Gastrocnemius medialis (tissue), 4 donors: Measurements from ENCODE around the gene RAD21L1.

ENCODE experiments used
- POLR2A ChIP-seq, 2 donors: fragments of 450-650 bp; IDR thresholded peaks; one replicate each; pipeline ENCODE4 v1.6.1; 2017; ENCODE audit warnings: antibody characterized with exemption in 2 of 2, mild to moderate bottlenecking in 2 of 2, moderate library complexity in 2 of 2
- TF ChIP-seq, protein P1 (sequence below), 5 experiments: fragments of 450-650 bp in 3 of 5; fragments of 200-600 bp in 2 of 5; sonication (generic) in 2 of 5; IDR thresholded peaks in 4 of 5; conservative IDR thresholded peaks in 1 of 5; 1 replicate in 4 of 5; 2 replicates in 1 of 5; pipeline ENCODE4 v1.5.1; 2016 to 2019; ENCODE audit warnings: antibody characterized with exemption in 5 of 5, mild to moderate bottlenecking in 3 of 5, moderate library complexity in 3 of 5

DNA sequence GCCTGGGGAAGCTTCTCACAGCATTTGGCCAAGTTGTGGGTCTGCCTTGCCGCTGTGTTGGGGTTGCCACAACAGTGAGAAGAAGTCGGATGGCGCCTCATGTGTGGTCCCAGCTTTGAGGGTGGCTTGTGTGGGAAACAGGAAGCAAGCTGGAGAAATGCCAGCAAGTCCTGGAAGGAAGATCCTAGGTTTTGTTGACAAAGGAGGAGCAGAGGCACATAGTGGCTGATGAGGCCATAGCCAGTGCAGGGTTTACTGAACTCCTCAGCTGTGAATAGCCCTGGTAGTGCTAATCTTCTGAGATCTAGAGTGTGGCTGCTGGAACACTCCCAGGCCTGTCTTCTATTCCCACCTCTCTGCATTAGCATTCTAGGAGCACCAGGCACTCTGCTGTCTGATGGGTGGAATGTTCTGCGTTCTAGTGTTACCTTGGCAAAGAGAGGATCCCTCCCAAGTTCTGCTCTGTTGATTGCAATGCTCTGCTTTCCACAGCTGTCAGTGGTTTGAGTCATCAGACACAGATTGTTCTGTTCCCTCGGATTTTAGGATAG is 65.4 kb downstream of the RAD21L1 start:
- TF ChIP-seq, protein P1, sequence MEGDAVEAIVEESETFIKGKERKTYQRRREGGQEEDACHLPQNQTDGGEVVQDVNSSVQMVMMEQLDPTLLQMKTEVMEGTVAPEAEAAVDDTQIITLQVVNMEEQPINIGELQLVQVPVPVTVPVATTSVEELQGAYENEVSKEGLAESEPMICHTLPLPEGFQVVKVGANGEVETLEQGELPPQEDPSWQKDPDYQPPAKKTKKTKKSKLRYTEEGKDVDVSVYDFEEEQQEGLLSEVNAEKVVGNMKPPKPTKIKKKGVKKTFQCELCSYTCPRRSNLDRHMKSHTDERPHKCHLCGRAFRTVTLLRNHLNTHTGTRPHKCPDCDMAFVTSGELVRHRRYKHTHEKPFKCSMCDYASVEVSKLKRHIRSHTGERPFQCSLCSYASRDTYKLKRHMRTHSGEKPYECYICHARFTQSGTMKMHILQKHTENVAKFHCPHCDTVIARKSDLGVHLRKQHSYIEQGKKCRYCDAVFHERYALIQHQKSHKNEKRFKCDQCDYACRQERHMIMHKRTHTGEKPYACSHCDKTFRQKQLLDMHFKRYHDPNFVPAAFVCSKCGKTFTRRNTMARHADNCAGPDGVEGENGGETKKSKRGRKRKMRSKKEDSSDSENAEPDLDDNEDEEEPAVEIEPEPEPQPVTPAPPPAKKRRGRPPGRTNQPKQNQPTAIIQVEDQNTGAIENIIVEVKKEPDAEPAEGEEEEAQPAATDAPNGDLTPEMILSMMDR (IDR thresholded peaks at IDR 0.05 in 4 of 5, conservative IDR thresholded peaks at IDR 0.05 in 1 of 5) = no peak
- TF ChIP-seq POLR2A (IDR thresholded peaks at IDR 0.05) = peak in 1 of 2 donors; percentile 30
